Suppressor macrophage (primary cell): ENCODE data around the gene UBE2S.
"Not testable (repeated sequence)": the region's sequence is repeated elsewhere in the genome, so short reads cannot be mapped to it uniquely, and the experiment has no call there.

Experiments
- DNase-seq, 4 experiments: peaks; one replicate each; pipeline ENCODE4 v3.0.0-alpha.2; 2020 to 2022

Gene UBE2S

GRCh38 chr19:55440411-55441105, 33.0 kb upstream of the UBE2S start:
- DNase-seq, result peak in 2 of 4 experiments; percentile 28 to 31

- DNase-seq, result no peak
Observed at GRCh38 chr19:55439052-55439451, 31.5 kb upstream of the UBE2S start.

GRCh38 chr19:55437410-55437809, 29.8 kb upstream of the UBE2S start:
- peak; percentile 53 to 76 (median 70) for DNase-seq

GRCh38 chr19:55436847-55437246, 29.3 kb upstream of the UBE2S start:
- no peak for DNase-seq

GRCh38 chr19:55435020-55435419, 27.4 kb upstream of the UBE2S start:
- no peak for DNase-seq

GRCh38 chr19:55434356-55434919, 26.9 kb upstream of the UBE2S start:
- no peak for DNase-seq

GRCh38 chr19:55433292-55433691, 25.7 kb upstream of the UBE2S start:
- no peak for DNase-seq

- no peak for DNase-seq
Observed at GRCh38 chr19:55432241-55432959, 24.8 kb upstream of the UBE2S start.

GRCh38 chr19:55431183-55431582, 23.6 kb upstream of the UBE2S start:
- no peak for DNase-seq

- no peak for DNase-seq
Observed at GRCh38 chr19:55426042-55426441, 18.5 kb upstream of the UBE2S start.

- no peak for DNase-seq
Observed at GRCh38 chr19:55424518-55424917, 16.9 kb upstream of the UBE2S start.

GRCh38 chr19:55423225-55424005, 15.8 kb upstream of the UBE2S start:
- DNase-seq, result no peak

GRCh38 chr19:55421281-55421680, 13.7 kb upstream of the UBE2S start:
- DNase-seq, result peak in 1 of 4 experiments; percentile 28

- DNase-seq, result no peak
Observed at GRCh38 chr19:55419624-55420236, 12.1 kb upstream of the UBE2S start.

GRCh38 chr19:55419103-55419502, 11.5 kb upstream of the UBE2S start:
- DNase-seq, result no peak

- peak; percentile 74 to 84 (median 76) for DNase-seq
Observed at GRCh38 chr19:55418185-55418584, 10.6 kb upstream of the UBE2S start.

- DNase-seq, result no peak
Observed at GRCh38 chr19:55410168-55410567, 2.6 kb upstream of the UBE2S start.

- DNase-seq, result not testable (repeated sequence)
Observed at GRCh38 chr19:55409179-55409578, 1.6 kb upstream of the UBE2S start.

- DNase-seq, result no peak
Observed at GRCh38 chr19:55408533-55408872, 915 bp upstream of the UBE2S start.

- DNase-seq, result peak; percentile 99 to 100 (median 100)
Observed at GRCh38 chr19:55407800-55408532, 378 bp upstream of the UBE2S start.

- peak; percentile 54 to 79 (median 60) for DNase-seq
Observed at GRCh38 chr19:55406826-55407549, 600 bp downstream of the UBE2S start.
